GM15510 (cell line): ENCODE measurements around the gene SHH.

ENCODE experiments used
- POLR2A ChIP-seq: IDR thresholded peaks from 3 replicates; pipeline ENCODE4 v1.6.1; 2011; ENCODE audit warnings: borderline replicate concordance; ENCODE audit not compliant: insufficient read length; ENCODE audit errors: extremely low read depth

Gene SHH

GRCh38 chr7:155761162-155761561, 51.1 kb downstream of the SHH start:
- TF ChIP-seq POLR2A, result no peak

GRCh38 chr7:155759740-155760430, 52.4 kb downstream of the SHH start:
- TF ChIP-seq POLR2A, result no peak

- no peak for TF ChIP-seq POLR2A
These were observed 53.9 kb downstream of the SHH start for GRCh38 chr7:155758348-155758747.

DNA sequence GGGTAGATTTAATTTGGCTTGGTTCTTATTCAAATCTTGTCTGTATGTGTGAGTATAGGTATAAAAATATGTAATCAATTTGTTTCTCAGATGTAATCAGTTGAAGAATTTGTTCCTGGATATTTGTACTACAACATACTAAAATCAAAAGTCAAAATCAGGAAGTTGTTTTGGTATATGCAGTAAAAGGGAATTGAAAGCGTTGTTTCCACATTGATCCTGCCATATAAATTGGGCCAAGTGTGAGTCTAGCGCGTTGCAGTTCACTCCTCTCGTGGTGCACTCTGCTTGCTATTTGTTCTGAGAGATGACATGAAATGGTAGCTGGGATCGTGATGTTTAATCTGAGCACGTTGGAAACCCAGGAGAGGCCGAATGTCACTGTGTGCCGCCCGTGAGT, 55.9 kb downstream of the SHH start:
- no peak for TF ChIP-seq POLR2A

DNA sequence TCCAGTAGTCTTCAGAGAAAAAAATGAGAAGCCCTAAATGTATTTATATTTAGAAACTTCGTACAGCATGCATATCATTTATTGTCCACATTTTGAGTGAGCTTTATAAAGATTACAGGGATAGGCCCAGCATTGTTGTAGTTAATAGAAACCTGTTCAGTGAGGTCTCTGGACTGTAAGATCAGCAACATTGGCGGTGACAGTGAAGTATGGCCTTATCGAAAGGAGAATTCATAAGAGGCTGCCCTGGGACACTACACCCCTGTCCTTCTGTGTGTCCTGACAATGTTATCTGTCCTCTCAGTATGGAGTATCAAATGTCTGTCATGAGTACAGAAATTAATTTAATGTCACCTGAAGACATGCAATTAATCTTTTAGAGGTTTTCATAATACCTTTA, 57.2 kb downstream of the SHH start:
- no peak for TF ChIP-seq POLR2A

GRCh38 chr7:155754165-155754564, 58.1 kb downstream of the SHH start:
- no peak for TF ChIP-seq POLR2A

- TF ChIP-seq POLR2A, result no peak
These were observed 58.8 kb downstream of the SHH start for GRCh38 chr7:155753446-155753965.

- no peak for TF ChIP-seq POLR2A
These were observed 59.4 kb downstream of the SHH start for GRCh38 chr7:155752756-155753445.

GRCh38 chr7:155751409-155751808, 60.9 kb downstream of the SHH start:
- TF ChIP-seq POLR2A, result no peak

DNA sequence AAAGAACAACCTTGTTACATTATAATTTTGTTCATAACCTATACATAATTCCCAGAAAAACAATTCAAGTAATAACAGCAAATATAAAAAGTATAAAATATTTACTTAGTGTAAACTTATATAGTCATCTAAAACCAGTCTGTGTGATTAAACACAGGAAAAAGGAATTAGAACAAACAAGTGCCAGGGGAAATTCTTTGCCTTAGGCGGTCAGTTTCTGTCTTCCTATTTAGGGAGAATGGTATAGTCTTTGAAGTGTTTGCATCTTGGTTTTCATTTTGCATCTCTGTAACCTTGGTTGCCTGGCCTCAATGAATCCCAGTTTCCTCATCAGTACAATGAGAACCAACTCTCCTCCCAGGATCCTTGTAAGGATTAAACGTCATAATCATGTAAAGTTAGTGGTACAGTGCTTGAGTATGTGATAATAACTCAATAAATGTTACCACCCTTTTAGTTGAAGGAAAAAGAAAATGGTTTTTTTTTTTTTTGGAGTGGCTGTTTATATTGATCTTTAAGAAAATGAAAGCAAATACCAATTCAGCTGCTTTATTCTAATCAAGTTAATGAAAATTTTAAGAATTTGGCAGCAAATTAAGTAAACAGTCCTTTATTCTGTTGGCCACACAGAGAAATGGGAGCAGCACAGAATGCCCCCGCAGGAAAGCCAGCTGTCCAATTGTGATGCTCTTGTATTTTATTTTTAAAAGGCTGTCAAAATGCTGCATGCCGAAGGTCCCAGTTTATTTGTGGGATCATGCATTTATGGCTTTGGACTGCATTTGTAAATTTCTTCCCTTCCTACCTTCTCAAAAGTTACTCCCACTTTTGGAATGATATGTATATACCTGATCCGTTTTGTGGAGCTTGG, 61.8 kb downstream of the SHH start:
- TF ChIP-seq POLR2A, result no peak
